ENCODE results near the gene GCSAM.

- TF ChIP-seq CTCF (conservative IDR thresholded peaks at IDR 0.05; ENCODE audit: low read depth, low read length) = no peak
- no peak for TF ChIP-seq EZH2 (IDR thresholded peaks at IDR 0.05; ENCODE audit: borderline replicate concordance, low read depth, low read length, poor library complexity, severe bottlenecking)
Observed at GRCh38 chr3:112104774-112105173, 28.3 kb downstream of the GCSAM start.
